Measurements from ENCODE around the gene ST6GALNAC4. TPM values are rescaled to one million over a fixed set of nuclear protein-coding genes. Genes with fewer than 3 reads are reported as not detected.

Gene ST6GALNAC4
- polyA plus RNA-seq, 1 donor (not counting 4 experiments of a cell fraction or from before 2014, with no cell fraction given) = 5.8 TPM

GRCh38 chr9:127923771-127924170, 6.9 kb upstream of the ST6GALNAC4 start:
- H3K4me1 ChIP-seq (ENCODE audit: control insufficient read depth, extremely low read depth, insufficient read depth, low read length) = peaks cover 32% of the 10 kb centered on the region
- no peak for TF ChIP-seq EZH2 (IDR thresholded peaks at IDR 0.05; ENCODE audit: low read length)
- H3K27ac ChIP-seq (ENCODE audit: control insufficient read depth, insufficient read depth, low read length) = no peak overlapping the region
- no peak overlapping the region for H2AFZ ChIP-seq (ENCODE audit: control insufficient read depth, low read length)
- H3K9me1 ChIP-seq (ENCODE audit: control insufficient read depth, extremely low read depth, insufficient read depth, low read length) = no peaks in the 10 kb centered on the region
- no peak overlapping the region for H3K4me2 ChIP-seq (ENCODE audit: control insufficient read depth, extremely low read depth, insufficient read depth, low read depth, low read length)
- H4K20me1 ChIP-seq (ENCODE audit: control insufficient read depth, extremely low read depth, insufficient read depth, low read length) = no peaks in the 10 kb centered on the region
- H3K9me3 ChIP-seq (ENCODE audit: control insufficient read depth, low read depth, low read length) = no peaks in the 10 kb centered on the region
- no peak overlapping the region for H3K4me3 ChIP-seq (ENCODE audit: control insufficient read depth in 2 of 3, extremely low read depth in 1 of 3, insufficient read depth in 2 of 3, low read depth in 1 of 3, low read length in 3 of 3)
- dilution Hi-C loops (cut with MboI; ENCODE audit: extremely low pct_ligation_motif_present, low sequenced_read_pairs) = no loop called here
- peak; percentile 36 for FAIRE-seq
- no peaks in the 10 kb centered on the region for H3K27me3 ChIP-seq (ENCODE audit: control insufficient read depth, extremely low read depth, insufficient read depth, low read length)
- H3K79me2 ChIP-seq (ENCODE audit: control insufficient read depth, insufficient read depth, low read length) = no peaks in the 10 kb centered on the region
- H3K9ac ChIP-seq (ENCODE audit: control insufficient read depth, extremely low read depth, insufficient read depth, low read length) = no peak overlapping the region
- DNase-seq (ENCODE audit: low read depth, low spot score) = no peak
- no peaks in the 10 kb centered on the region for H3K36me3 ChIP-seq (ENCODE audit: control insufficient read depth in 2 of 2, extremely low read depth in 1 of 2, insufficient read depth in 2 of 2, low read length in 2 of 2)

GRCh38 chr9:127923046-127923445, 6.2 kb upstream of the ST6GALNAC4 start:
- Histone ChIP-seq H3K27ac (ENCODE audit: control insufficient read depth, insufficient read depth, low read length) (no peak overlapping the region), H3K4me2 (ENCODE audit: control insufficient read depth, extremely low read depth, insufficient read depth, low read depth, low read length) (no peak overlapping the region), H3K79me2 (ENCODE audit: control insufficient read depth, insufficient read depth, low read length) (no peaks in the 10 kb centered on the region), H2AFZ (ENCODE audit: control insufficient read depth, low read length) (no peak overlapping the region), H3K9me1 (ENCODE audit: control insufficient read depth, extremely low read depth, insufficient read depth, low read length) (no peaks in the 10 kb centered on the region), H3K4me3 (ENCODE audit: control insufficient read depth in 2 of 3, extremely low read depth in 1 of 3, insufficient read depth in 2 of 3, low read depth in 1 of 3, low read length in 3 of 3) (no peak overlapping the region), H4K20me1 (ENCODE audit: control insufficient read depth, extremely low read depth, insufficient read depth, low read length) (no peaks in the 10 kb centered on the region), H3K27me3 (ENCODE audit: control insufficient read depth, extremely low read depth, insufficient read depth, low read length) (no peaks in the 10 kb centered on the region), H3K9ac (ENCODE audit: control insufficient read depth, extremely low read depth, insufficient read depth, low read length) (no peak overlapping the region), H3K4me1 (ENCODE audit: control insufficient read depth, extremely low read depth, insufficient read depth, low read length) (peaks cover 36% of the 10 kb centered on the region), H3K36me3 (ENCODE audit: control insufficient read depth in 2 of 2, extremely low read depth in 1 of 2, insufficient read depth in 2 of 2, low read length in 2 of 2) (no peaks in the 10 kb centered on the region), H3K9me3 (ENCODE audit: control insufficient read depth, low read depth, low read length) (no peaks in the 10 kb centered on the region)
- DNase-seq (ENCODE audit: low read depth, low spot score) (no peak), FAIRE-seq (no peak)
- TF ChIP-seq EZH2 (IDR thresholded peaks at IDR 0.05; ENCODE audit: low read length) (no peak), CTCF (optimal IDR thresholded peaks at IDR 0.05 in 1 of 3, IDR thresholded peaks at IDR 0.05 in 1 of 3, conservative IDR thresholded peaks at IDR 0.05 in 1 of 3; ENCODE audit: extremely low read depth in 1 of 3, insufficient read depth in 2 of 3, low read length in 3 of 3) (no peak)
- dilution Hi-C loops (cut with MboI; ENCODE audit: extremely low pct_ligation_motif_present, low sequenced_read_pairs) = no loop called here

GRCh38 chr9:127921557-127922120, 4.8 kb upstream of the ST6GALNAC4 start:
- Histone ChIP-seq H2AFZ (ENCODE audit: control insufficient read depth, low read length) (no peak overlapping the region), H3K9ac (ENCODE audit: control insufficient read depth, extremely low read depth, insufficient read depth, low read length) (no peak overlapping the region), H3K9me3 (ENCODE audit: control insufficient read depth, low read depth, low read length) (no peaks in the 10 kb centered on the region), H3K36me3 (ENCODE audit: control insufficient read depth in 2 of 2, extremely low read depth in 1 of 2, insufficient read depth in 2 of 2, low read length in 2 of 2) (no peaks in the 10 kb centered on the region), H4K20me1 (ENCODE audit: control insufficient read depth, extremely low read depth, insufficient read depth, low read length) (no peaks in the 10 kb centered on the region), H3K27me3 (ENCODE audit: control insufficient read depth, extremely low read depth, insufficient read depth, low read length) (no peaks in the 10 kb centered on the region), H3K4me3 (ENCODE audit: control insufficient read depth in 2 of 3, extremely low read depth in 1 of 3, insufficient read depth in 2 of 3, low read depth in 1 of 3, low read length in 3 of 3) (no peak overlapping the region), H3K79me2 (ENCODE audit: control insufficient read depth, insufficient read depth, low read length) (no peaks in the 10 kb centered on the region), H3K27ac (ENCODE audit: control insufficient read depth, insufficient read depth, low read length) (no peak overlapping the region), H3K9me1 (ENCODE audit: control insufficient read depth, extremely low read depth, insufficient read depth, low read length) (no peaks in the 10 kb centered on the region), H3K4me1 (ENCODE audit: control insufficient read depth, extremely low read depth, insufficient read depth, low read length) (peaks cover 37% of the 10 kb centered on the region), H3K4me2 (ENCODE audit: control insufficient read depth, extremely low read depth, insufficient read depth, low read depth, low read length) (peak overlapping the region; percentile 20)
- TF ChIP-seq EZH2 (IDR thresholded peaks at IDR 0.05; ENCODE audit: low read length) (no peak), CTCF (optimal IDR thresholded peaks at IDR 0.05 in 1 of 3, IDR thresholded peaks at IDR 0.05 in 1 of 3, conservative IDR thresholded peaks at IDR 0.05 in 1 of 3; ENCODE audit: extremely low read depth in 1 of 3, insufficient read depth in 2 of 3, low read length in 3 of 3) (peak in 2 of 3 experiments; percentile 82 to 94)
- FAIRE-seq (peak; percentile 17), DNase-seq (ENCODE audit: low read depth, low spot score) (no peak)
- dilution Hi-C loops (cut with MboI; ENCODE audit: extremely low pct_ligation_motif_present, low sequenced_read_pairs) = no loop called here
